HL-60 (cell line): ENCODE measurements around the gene CCDC6.
"Not testable (repeated sequence)": the region's sequence is repeated elsewhere in the genome, so short reads cannot be mapped to it uniquely, and the experiment has no call there.

ENCODE experiments used
- DNase-seq, 2 experiments: peaks; one replicate each; pipeline ENCODE4 v3.0.0-alpha.2; 2010 to 2020; ENCODE audit warnings: low read depth in 1 of 2, low spot score in 1 of 2
- H3K27ac ChIP-seq: fragments of 250-450 bp; sonication (Bioruptor Pico); replicated peaks from 2 replicates; pipeline ENCODE4 v1.5.1; 2020; ENCODE audit warnings: mild to moderate bottlenecking, moderate library complexity
- H3K27me3 ChIP-seq: fragments of 250-450 bp; sonication (Bioruptor Pico); 2 replicates; pipeline ENCODE4 v1.5.1; 2021; ENCODE audit warnings: mild to moderate bottlenecking, moderate library complexity; ENCODE audit not compliant: insufficient read depth, poor library complexity, severe bottlenecking
- H3K4me3 ChIP-seq: replicated peaks from 2 replicates; pipeline ENCODE4 v1.5.1; 2011; ENCODE audit warnings: mild to moderate bottlenecking, control low read depth, low read length; ENCODE audit not compliant: insufficient read depth
- GABPA ChIP-seq: IDR thresholded peaks from 2 replicates; pipeline ENCODE4 v1.6.1; 2012; ENCODE audit warnings: low read depth
- POLR2AphosphoS5 ChIP-seq: IDR thresholded peaks from 2 replicates; pipeline ENCODE4 v1.6.1; 2012; ENCODE audit warnings: low read depth
- REST ChIP-seq: IDR thresholded peaks from 2 replicates; pipeline ENCODE4 v1.6.1; 2012; ENCODE audit warnings: low read depth; ENCODE audit not compliant: insufficient replicate concordance
- SPI1 ChIP-seq: IDR thresholded peaks from 2 replicates; pipeline ENCODE4 v1.6.1; 2012; ENCODE audit warnings: low read depth, mild to moderate bottlenecking, borderline replicate concordance
- TF ChIP-seq, protein P1 (sequence below): IDR thresholded peaks from one replicate; pipeline ENCODE4 v1.5.1; 2011; ENCODE audit warnings: low read length, control low read depth, inconsistent platforms; ENCODE audit not compliant: insufficient read depth

CCDC6 gene

GRCh38 chr10:59878915-59879314 lies 27.4 kb downstream of the CCDC6 start:
- H3K4me3 ChIP-seq, result no peak overlapping the region
- H3K27me3 ChIP-seq, result no peaks in the 10 kb centered on the region
- no peak overlapping the region for H3K27ac ChIP-seq
- no peak for DNase-seq
- TF ChIP-seq POLR2AphosphoS5, result no peak
- TF ChIP-seq, protein P1, sequence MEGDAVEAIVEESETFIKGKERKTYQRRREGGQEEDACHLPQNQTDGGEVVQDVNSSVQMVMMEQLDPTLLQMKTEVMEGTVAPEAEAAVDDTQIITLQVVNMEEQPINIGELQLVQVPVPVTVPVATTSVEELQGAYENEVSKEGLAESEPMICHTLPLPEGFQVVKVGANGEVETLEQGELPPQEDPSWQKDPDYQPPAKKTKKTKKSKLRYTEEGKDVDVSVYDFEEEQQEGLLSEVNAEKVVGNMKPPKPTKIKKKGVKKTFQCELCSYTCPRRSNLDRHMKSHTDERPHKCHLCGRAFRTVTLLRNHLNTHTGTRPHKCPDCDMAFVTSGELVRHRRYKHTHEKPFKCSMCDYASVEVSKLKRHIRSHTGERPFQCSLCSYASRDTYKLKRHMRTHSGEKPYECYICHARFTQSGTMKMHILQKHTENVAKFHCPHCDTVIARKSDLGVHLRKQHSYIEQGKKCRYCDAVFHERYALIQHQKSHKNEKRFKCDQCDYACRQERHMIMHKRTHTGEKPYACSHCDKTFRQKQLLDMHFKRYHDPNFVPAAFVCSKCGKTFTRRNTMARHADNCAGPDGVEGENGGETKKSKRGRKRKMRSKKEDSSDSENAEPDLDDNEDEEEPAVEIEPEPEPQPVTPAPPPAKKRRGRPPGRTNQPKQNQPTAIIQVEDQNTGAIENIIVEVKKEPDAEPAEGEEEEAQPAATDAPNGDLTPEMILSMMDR, result no peak
- TF ChIP-seq GABPA, result no peak
- TF ChIP-seq REST, result no peak
- TF ChIP-seq SPI1, result no peak

DNA sequence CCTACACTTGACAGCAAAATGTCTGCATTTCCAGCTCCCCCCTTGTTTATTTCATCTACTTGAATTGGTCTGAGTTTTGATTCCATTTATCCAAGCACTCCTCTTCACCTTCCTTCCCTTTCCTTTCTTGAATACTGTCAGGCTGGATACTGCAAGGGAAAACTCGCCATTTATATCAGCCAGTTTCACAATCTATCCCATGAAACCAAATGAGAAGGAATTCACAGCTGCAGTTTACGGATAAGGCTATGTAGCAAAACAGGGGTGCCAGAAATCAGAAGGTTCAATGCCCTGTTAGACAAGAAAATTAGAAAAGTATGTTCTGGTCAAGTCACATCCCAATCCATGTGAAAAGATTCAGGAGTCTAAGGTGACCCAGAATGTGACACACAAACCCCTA lies 28.1 kb downstream of the CCDC6 start:
- Histone ChIP-seq H3K27me3 (no peaks in the 10 kb centered on the region), H3K27ac (no peak overlapping the region), H3K4me3 (no peak overlapping the region)
- TF ChIP-seq POLR2AphosphoS5 (no peak), REST (no peak), SPI1 (no peak), GABPA (no peak)
- TF ChIP-seq, protein P1, result no peak
- no peak for DNase-seq

DNA sequence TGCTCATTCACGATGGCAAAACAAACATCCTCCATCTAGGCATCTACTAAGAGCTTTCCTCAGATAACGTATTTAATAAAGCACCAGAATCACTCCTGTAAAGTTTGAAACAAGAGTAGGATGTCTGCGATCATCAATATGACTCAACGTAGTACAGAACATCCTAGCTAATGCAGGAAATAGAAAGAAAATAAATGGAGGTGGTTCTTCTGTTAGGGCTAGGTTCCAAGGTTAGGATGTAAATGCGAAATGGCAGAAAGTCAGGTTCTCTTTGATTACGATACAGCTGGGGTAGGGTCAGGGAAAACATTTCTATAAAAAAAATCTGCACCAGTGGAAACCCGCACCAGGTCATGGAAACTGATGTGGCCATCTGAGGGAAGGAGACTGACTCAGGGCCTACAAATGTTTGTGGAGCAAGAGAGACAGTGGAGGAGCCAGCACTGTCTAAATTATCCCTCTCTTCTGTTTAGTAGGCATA lies 29.1 kb downstream of the CCDC6 start:
- no peaks in the 10 kb centered on the region for H3K27me3 ChIP-seq

DNA sequence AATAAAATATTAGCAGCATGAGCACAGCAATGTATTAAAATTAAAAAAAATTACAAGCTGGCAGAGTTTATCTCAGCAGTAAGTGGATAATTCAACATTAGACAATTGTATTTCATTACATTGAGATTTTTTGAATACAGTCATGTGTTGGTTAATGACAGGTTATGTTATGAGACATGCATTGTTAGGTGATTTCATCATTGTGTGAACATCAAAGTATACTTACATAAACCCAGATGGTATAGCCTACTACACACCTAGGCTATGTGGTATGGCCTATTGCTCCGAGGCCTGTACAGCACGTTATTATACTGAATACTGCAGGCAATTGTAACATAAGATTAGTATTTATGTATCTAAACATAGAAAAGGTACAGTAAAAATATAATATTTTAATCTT lies 29.7 kb downstream of the CCDC6 start:
- DNase-seq, result no peak
- TF ChIP-seq SPI1 (no peak), GABPA (no peak), REST (no peak), POLR2AphosphoS5 (no peak)
- TF ChIP-seq, protein P1, result no peak
- Histone ChIP-seq H3K4me3 (no peak overlapping the region), H3K27ac (no peak overlapping the region), H3K27me3 (no peaks in the 10 kb centered on the region)

More for the DNA sequence above, 29.1 kb downstream of the CCDC6 start:
- no peak for TF ChIP-seq SPI1
- no peak for DNase-seq
- Histone ChIP-seq H3K27ac (no peak overlapping the region), H3K4me3 (no peak overlapping the region)

- DNase-seq, H3K27me3 ChIP-seq, H3K27ac ChIP-seq, H3K4me3 ChIP-seq: not testable (repeated sequence)
Measured at GRCh38 chr10:59876208-59876607, 30.1 kb downstream of the CCDC6 start.
